Ovary (tissue), 3 donors: Measurements from ENCODE around the gene TMEM182.

Source experiments
- CTCF ChIP-seq, 3 donors: fragments of 450-650 bp in 2 of 3; fragments of 200-600 bp in 1 of 3; IDR thresholded peaks; one replicate each; pipeline versions ENCODE4 v1.5.1 to v1.8.0; 2016 to 2022; ENCODE audit warnings: antibody characterized with exemption in 3 of 3, mild to moderate bottlenecking in 1 of 3
- EP300 ChIP-seq: sonication (generic); formaldehyde crosslinking; IDR thresholded peaks from one replicate; pipeline ENCODE4 v1.6.1; 2017; ENCODE audit warnings: antibody characterized with exemption
- donor health status: DM: no; HTN: no; CAD: no.

DNA sequence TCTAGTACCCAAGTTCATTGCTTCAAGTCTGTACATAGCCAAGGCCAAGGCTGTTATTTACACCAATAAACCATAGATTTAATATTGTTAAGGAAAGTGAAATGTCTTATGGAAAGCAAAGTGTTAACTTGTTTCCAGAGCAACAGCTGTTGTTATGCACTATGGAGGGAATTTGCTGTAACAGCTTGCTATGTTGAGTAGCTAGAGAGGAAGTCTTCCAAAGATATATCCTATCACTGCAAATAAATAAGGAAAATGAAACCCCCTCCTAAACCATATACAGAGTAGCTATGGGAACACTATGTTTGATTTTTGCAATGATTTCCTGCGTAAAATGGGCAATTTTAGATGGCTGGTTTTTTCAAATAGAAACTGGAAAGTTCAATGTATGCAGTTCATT lies 21.1 kb downstream of the TMEM182 start:
- no peak for TF ChIP-seq CTCF (IDR thresholded peaks at IDR 0.05)
- no peak for TF ChIP-seq EP300
